Measurements from ENCODE around the gene TRIP12. TPM values are rescaled to one million over a fixed set of nuclear protein-coding genes. Genes with fewer than 3 reads are reported as not detected.
"Not testable (repeated sequence)": the region's sequence is repeated elsewhere in the genome, so short reads cannot be mapped to it uniquely, and the experiment has no call there.

The TRIP12 gene
- total RNA-seq = 79.9 TPM

- peak; percentile 95 for DNase-seq (ENCODE audit: low spot score)
- peak; percentile 89 for ATAC-seq
These were observed at the start of gene TRIP12 for GRCh38 chr2:229921892-229922448. Gene TRIP12, minus strand, starts transcription at chr2:229922009. Its CDS starts 41,930 bp downstream, at chr2:229880079.

GRCh38 chr2:229971298-229971790 lies 49.5 kb upstream of the TRIP12 start:
- no peak for ATAC-seq
- no peak for DNase-seq (ENCODE audit: low spot score)

GRCh38 chr2:229970406-229970805 lies 48.6 kb upstream of the TRIP12 start:
- DNase-seq (ENCODE audit: low spot score) (no peak), ATAC-seq (no peak)

- DNase-seq (ENCODE audit: low spot score) = no peak
- no peak for ATAC-seq
These were observed 48.1 kb upstream of the TRIP12 start for GRCh38 chr2:229969921-229970320.

- not testable (repeated sequence) for ATAC-seq; DNase-seq (ENCODE audit: low spot score)
These were observed 41.8 kb upstream of the TRIP12 start for GRCh38 chr2:229963596-229963995.

- DNase-seq (ENCODE audit: low spot score) (no peak), ATAC-seq (no peak)
These were observed 34.7 kb upstream of the TRIP12 start for GRCh38 chr2:229956491-229956890.

GRCh38 chr2:229955663-229956062 lies 33.9 kb upstream of the TRIP12 start:
- ATAC-seq (no peak), DNase-seq (ENCODE audit: low spot score) (no peak)

- DNase-seq (ENCODE audit: low spot score) = no peak
- no peak for ATAC-seq
These were observed 30.5 kb upstream of the TRIP12 start for GRCh38 chr2:229952256-229952835.

GRCh38 chr2:229947544-229947943 lies 25.7 kb upstream of the TRIP12 start:
- no peak for DNase-seq (ENCODE audit: low spot score)
- no peak for ATAC-seq

GRCh38 chr2:229945975-229946374 lies 24.2 kb upstream of the TRIP12 start:
- no peak for ATAC-seq
- DNase-seq (ENCODE audit: low spot score) = no peak

- ATAC-seq (no peak), DNase-seq (ENCODE audit: low spot score) (no peak)
These were observed 22.1 kb upstream of the TRIP12 start for GRCh38 chr2:229943770-229944449.

GRCh38 chr2:229943171-229943570 lies 21.4 kb upstream of the TRIP12 start:
- ATAC-seq = no peak

GRCh38 chr2:229942671-229943070 lies 20.9 kb upstream of the TRIP12 start:
- DNase-seq (ENCODE audit: low spot score) (no peak), ATAC-seq (no peak)

More at GRCh38 chr2:229943171-229943570, 21.4 kb upstream of the TRIP12 start:
- no peak for DNase-seq (ENCODE audit: low spot score)

GRCh38 chr2:229937537-229937936 lies 15.7 kb upstream of the TRIP12 start:
- ATAC-seq (no peak), DNase-seq (ENCODE audit: low spot score) (no peak)

- DNase-seq (ENCODE audit: low spot score) (no peak), ATAC-seq (no peak)
These were observed 9.4 kb upstream of the TRIP12 start for GRCh38 chr2:229931241-229931640.

- ATAC-seq (no peak), DNase-seq (ENCODE audit: low spot score) (no peak)
These were observed 8.8 kb upstream of the TRIP12 start for GRCh38 chr2:229930656-229931055.

- DNase-seq (ENCODE audit: low spot score) = no peak
- no peak for ATAC-seq
These were observed 6.1 kb upstream of the TRIP12 start for GRCh38 chr2:229927817-229928321.

GRCh38 chr2:229925201-229925600 lies 3.4 kb upstream of the TRIP12 start:
- DNase-seq (ENCODE audit: low spot score) (no peak), ATAC-seq (no peak)

- not testable (repeated sequence) for DNase-seq (ENCODE audit: low spot score); ATAC-seq
These were observed 2.7 kb upstream of the TRIP12 start for GRCh38 chr2:229924541-229924940.

GRCh38 chr2:229922449-229923386 lies 909 bp upstream of the TRIP12 start, which contains the start of gene FBXO36:
Gene FBXO36, plus strand, starts transcription at chr2:229922503. Its CDS starts 11 bp downstream, at chr2:229922514.
- DNase-seq (ENCODE audit: low spot score) (peak; percentile 92), ATAC-seq (peak; percentile 79)
